Kidney tubule cell (primary cell): Measurements from ENCODE around the gene HHIP.
A peak's percentile ranks its signal among the peaks of the same experiment; 100 is the strongest.

ENCODE experiments used
- DNase-seq: peaks from one replicate; pipeline ENCODE4 v3.0.0-alpha.2; 2018; ENCODE audit warnings: low spot score

Gene HHIP

DNA sequence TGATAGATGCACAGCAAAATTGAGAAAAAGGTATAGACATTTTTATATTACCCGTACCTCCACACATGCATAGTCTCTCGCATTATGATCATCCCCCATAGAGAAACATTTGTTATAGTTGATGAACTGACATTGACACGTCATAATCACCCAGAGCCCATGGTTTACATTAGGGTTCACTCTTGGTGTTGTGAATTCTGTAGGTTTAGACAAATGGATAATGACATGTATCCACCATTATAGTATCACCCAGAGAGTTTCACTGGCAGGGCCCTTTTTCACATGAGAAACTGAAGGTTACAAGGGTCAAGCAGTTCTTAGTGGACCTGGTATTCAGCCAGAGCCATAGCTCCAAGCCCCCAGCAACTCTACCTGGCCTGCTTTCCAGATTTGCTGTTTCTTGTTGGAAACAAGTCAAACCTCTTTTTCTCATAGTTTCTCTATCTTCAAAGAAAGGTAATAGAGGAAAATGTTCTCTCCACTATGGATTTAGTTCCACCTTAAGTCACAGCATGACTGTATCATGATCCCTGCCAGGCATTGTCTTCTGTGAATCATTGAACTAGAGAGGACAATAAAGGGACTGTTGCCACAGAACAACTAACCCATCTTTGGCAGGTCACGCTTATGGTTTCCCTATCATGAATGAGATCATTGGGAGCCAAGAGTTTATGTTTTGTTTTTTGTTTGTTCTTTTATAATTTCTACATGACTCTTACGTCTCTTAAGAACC is 64.0 kb downstream of the HHIP start:
- peak; percentile 97 for DNase-seq

DNA sequence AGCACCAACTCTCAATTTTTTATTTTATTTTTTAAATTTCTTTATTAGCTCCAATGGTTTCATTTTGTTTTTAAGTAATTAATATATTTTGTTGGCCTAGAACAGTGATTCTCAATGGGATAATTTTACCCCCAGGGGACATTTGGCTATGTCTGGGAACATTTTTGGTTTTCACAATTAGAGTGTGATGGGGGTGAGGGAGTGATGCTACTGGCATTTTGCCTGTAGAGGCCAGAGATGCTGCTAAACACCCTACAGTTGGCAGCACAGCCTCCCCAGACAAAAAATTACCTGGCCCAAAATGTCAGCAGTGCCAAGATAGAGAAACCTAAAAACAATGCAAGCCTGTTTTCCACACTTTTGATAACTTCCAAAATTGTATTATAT is 64.6 kb downstream of the HHIP start:
- no peak for DNase-seq

DNA sequence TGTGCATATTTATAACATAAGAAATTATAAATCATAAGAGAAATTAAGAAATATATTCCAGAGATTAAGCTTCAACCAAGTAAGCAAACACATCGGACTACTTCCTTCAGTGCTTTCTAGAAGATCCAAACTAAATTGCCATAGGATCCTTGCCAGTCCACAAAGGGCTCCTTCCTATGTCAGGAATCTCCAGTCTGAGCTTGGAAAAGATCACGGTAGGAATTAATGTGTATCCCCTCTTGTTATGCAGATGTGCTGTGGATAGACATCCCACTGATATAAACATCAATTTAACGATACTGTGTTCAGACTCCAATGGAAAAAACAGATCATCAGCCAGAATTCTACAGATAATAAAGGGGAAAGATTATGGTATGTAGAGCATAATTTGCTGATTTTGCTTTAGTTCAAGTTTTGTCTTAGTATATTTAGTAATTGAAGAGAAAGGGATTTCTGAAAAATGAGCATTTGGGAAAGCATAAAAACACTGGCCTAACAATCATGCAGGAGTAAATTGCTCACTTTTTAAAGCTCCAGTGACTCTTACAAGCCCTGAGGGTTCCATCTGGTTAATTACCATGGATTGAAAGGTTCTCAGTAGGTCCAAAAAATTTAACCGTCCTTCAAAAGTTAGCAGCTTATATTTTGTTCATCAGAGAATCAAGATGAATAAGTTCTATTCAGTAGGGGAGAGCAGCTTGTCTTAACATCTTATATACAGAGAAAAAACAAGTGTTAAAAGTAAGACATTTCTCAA is 65.9 kb downstream of the HHIP start:
- DNase-seq, result peak; percentile 2

DNA sequence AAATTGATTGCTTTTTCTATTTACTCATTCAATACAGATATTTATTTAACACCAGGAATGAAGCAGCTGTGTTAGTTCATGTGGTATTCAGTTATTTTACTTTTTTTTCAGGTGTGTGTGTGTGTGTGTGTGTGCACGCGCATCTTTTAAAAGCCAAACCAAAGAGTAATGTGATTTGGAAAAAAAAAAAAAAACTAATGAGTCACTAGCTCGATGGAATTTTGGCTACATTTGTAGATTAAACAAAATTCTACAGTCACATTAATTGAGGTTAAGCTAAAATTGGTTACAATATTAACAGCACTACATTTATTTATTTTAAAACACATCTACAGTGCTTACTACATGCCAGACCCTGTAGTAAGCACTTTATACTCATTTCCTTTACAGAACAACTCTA is 66.8 kb downstream of the HHIP start:
- peak; percentile 51 for DNase-seq

DNA sequence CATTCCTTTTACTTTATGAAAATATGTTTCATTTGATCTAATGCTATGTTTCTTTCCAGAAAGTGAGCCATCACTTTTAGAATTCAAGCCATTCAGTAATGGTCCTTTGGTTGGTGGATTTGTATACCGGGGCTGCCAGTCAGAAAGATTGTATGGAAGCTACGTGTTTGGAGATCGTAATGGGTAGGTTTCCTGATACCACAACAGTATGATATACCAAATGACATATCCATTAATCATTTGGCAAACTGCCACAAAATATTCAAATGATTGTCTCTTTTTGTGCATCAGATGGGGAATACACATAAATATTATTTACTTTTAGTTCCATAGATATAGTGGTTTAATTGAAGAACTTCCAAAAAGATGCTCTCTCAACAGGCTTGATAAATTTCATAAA is 68.2 kb downstream of the HHIP start:
- DNase-seq, result no peak

DNA sequence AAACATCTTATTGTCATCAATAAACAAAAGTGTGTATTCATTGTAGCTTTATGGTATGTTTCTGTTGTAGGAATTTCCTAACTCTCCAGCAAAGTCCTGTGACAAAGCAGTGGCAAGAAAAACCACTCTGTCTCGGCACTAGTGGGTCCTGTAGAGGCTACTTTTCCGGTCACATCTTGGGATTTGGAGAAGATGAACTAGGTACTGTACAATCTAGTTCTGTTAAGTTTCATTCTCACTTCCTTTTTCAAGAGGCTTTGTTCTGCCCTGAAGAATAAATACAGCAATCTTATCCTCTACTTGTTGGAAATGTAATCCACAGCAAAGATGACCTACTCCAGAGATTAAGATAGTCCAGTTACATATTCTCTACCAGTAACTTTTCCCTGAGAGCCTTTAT is 69.3 kb downstream of the HHIP start:
- DNase-seq, result no peak

DNA sequence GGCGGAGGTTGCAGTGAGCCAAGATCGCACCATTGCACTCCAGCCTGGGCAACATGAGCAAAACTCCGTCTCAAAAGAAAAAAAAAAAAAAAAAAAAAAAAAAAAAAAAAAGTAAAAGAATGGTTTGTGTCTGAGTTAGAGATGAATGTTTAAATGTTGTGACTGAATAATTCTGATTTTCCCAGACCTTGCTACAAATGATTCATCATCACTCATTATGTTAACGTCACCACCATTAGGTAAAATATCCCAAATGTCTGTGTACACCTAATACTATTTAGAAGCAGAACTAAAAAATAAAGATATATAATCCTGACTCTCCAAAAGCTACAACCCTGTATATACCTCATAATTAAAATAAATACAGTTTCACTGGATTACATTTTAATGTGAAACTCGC is 70.8 kb downstream of the HHIP start:
- peak; percentile 59 for DNase-seq

DNA sequence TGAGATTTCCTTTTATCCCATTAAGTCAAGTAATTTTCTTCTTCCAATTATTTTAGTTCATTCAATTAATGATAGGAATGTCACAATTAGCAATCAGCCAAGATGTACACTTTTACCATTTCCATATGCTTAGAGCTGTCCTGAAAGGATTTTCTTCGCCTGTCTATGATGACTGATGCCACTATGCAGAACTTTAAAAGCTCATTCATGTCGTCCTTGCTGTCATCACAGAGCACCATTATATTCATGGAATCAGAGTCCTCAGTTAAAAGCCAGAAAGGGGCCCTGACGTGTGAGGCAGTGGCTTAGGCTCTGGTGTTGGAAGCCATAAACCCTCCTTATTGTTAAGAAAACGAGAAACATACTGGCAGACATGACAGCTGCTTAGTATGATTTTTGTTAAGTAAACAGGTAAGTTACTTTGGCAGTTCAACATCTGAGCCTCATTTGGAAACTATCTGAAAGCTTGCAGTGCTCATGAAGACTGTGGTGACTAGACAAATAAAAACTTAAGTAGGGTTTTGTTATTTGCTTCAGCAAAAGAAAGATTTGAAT is 73.1 kb downstream of the HHIP start:
- DNase-seq, result no peak

DNA sequence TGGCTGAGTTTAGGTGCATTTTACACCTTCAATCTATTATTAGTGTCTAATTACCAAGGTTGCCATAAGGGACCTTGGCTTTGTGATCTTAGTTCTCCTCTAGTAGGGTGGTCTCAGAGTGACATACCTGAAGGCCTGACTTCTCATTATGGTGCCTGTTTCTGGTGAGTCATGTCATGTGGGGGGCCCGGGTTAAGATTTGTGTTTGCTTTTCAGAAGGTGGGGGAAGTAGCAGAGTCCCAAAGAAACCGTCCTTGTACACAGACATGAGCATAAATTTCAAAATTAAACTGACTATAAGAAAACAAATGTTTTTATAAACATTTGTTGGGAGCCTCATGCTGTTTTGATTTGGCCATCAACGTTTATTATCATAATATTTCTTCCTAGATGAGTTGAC is 74.5 kb downstream of the HHIP start:
- no peak for DNase-seq

DNA sequence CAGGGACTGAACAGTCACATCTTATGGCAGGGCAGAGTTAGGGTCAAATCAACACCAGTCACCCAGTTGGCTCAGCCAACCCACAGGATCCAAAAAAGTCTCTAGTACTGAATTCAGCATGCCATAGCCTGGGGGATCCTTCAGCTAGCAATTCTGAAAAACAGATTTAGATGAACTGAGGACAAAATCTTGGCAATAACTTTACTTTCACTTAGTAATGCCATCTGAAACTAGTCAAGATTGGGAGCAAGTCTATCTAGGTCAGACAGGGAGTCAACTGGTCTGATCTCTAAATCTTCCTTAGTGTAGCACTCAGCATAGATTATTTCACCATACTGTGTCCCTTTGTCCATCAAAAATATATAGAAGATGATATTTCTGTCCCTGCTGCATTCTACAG is 76.0 kb downstream of the HHIP start:
- no peak for DNase-seq

DNA sequence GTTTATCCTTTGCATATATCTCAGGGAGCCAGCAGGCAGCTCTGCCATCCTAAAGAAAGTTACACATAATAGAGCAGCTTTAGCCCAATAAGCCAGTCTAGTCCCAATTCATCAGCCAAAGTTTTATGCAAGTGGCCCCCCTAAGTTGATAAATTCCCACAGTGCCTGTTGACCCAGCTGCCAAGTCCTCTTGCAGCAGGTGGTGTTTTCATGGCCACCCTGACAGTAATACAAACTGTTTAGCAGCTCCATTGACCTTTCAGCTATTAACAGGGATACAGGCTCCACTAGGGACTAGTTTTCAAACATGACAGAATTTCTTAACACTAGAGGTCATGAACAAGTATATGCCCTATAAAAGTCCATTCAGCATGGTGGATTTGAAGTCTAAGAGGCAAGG is 77.5 kb downstream of the HHIP start:
- DNase-seq, result no peak

DNA sequence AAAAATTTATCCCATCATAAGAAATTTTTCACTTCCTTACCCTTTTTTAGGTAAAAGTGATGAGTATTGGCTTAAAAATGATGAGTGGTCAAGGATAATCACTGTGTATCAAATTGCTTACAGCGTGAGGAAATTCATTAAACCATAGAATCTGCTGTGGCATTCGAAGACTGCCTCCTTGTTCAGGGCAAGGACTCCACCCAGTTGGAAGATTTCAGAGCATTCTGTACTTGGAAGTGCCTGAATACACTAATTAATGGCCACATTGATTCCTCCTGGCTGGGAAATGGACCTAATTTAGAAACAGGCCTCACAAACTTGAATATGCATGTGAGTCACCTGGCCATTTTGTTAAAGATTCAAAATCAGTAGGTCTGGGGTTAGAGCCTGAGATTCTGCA is 83.2 kb downstream of the HHIP start:
- DNase-seq, result no peak

DNA sequence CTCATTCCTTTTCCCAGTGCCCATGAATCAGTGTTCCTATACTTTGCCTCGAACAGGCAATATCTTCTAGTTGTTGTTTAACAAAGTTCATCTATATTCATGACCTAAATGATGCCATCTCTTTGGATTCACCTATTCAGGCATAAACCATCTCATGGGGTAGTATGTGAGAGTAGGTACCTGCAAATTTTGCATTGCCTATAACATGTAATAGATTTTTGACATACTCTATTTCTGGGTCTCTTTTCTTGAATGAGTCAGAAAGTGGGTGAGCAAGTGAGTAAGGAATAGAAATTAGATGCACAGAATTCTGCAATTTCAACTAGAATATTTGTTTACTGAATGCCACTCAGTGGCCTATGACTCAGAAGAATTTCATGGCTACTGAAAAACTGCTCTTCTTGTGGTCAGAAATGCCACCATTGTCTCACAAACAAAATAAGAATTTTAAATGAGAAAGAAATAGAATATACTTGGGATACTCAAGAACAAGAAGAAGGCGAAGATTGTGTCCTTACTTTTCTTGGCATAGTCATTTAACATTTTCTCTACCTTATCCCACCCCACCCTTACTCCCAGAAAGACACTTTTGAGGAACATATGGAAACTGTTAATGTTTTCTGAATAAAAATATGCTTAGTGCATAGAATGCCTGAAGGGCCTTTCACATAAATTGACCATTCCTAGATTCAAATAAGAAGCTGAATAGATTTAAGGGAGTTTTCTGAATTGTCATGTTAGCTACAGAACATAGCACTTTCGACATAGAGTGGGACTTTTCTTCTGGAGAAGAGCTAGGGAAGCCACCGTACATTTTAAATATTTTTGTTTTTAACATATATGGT is 86.8 kb downstream of the HHIP start:
- DNase-seq, result peak; percentile 51

DNA sequence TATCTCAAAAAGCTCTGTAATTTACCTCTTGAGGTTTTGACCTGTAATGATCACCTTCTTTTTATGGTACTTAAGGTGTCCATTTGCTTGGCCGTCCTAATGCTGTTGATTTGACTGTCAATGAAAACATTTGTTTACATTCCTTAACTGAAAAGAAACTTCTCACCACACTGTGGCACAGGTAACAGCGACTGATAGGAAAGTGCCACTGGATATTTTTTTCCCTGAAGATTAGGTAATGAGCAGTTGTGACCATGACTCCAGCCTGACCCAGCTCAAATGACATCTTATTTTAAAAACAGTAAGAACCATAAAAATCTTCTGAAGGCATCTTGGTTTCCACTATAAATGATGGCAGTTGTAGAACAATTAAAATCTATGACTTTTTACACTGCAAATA is 87.6 kb downstream of the HHIP start:
- no peak for DNase-seq

DNA sequence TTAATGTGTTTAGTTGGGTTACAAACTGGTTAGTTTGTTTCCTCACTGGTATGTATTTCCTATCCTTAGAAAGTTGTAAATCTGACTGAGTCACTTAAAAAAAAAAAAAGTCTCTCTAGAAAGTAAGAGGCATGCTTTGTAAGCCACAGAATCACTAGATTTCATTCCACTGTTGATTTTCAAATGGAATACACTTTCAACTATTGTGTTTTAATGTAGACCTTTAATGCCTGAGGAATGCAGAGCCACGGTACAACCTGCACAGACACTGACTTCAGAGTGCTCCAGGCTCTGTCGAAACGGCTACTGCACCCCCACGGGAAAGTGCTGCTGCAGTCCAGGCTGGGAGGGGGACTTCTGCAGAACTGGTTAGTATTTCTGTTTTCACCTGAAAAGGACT is 88.6 kb downstream of the HHIP start:
- DNase-seq, result peak; percentile 79

DNA sequence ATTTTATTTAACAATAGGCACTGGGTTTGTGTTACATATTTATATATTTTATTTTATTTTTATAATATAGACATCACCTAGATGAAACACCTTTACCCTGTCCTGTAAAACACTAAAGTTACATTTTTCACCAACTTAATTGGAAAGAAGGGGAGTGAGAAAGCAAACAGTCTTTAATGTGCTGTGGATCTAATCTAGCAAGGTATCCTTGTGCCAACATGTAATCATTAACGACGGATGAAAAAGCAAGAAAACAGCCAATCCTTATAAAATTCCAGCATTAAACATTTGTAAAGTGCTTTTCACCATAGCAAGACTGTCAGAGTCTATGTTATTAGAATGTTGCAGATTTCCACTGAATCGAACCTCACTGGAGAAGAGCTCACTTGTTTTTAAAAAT is 92.7 kb downstream of the HHIP start:
- no peak for DNase-seq

DNA sequence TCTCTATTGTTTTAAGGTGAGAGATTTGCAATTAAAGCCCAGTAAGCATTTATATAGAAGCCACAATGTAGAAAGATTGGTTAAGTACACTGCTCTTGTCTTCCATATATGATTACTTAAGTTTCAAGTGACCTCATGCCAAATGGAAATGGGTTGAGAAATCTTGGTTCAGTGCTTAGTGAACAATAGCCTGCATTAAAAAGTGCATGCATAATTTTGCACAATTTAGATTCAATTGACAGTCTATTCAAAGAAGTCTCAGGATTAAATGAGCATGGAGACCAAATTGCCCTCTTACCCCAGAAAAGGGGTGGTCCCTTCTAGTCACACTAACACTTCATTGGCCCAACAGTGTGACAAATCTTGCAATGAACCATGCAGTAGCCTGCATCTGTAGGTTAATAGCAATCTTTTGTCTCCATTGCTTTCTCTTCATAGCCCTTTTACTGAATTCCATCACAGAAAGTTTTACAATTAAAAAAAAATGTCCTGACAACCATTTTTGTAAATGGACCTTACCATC is 93.6 kb downstream of the HHIP start:
- DNase-seq, result no peak

DNA sequence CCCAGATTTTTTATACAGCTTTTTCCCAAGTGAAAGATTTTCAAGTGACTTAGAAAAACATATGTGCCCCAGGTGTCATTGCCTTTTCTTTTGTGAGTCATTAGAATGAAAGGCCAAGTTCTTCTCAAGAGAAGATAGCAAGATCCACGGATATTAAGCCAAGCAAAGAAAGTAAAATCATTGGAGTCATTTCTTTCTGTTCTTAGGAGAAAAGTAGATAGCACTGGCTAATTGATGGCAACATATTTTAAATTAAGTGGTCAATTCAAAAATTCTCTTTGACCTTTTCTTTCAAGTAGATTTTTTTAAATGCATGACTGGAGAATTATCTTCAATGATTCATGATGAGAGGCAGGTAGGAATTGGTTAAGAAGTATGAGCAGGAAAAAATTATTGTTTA is 94.4 kb downstream of the HHIP start:
- peak; percentile 37 for DNase-seq

DNA sequence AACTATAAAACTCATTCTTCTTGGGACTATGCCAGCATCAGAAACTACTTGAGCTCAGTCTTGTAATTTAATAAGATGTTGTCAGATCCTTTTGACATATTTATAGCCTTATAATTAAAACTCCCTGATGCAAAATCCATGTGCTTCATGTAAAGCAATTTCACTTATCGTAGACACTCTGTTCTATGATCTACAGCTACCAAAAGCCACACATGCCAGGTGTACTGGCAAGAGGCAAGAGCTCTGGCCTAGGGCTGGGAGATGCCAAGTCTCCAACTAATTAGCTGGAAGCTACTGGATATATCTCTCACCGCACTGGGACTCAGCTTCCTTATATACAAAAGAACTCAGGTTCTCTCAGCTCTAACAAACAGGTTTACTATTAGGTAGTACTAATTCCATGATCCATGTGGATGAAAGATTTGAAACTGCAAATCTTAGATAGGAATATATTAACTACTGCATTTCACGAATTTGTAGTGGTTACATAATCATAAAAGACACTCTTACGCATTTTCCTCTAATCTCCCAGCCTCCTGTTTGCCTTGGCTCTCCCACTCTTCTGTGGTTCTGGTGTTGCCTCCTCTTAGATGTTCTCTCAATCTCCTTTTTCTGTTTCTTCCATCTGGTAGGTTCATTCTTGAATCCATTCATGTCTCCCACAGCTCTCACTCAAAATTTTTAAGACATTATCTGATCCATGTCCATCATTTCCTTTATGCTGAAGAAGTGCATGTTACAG is 103.0 kb downstream of the HHIP start:
- no peak for DNase-seq

DNA sequence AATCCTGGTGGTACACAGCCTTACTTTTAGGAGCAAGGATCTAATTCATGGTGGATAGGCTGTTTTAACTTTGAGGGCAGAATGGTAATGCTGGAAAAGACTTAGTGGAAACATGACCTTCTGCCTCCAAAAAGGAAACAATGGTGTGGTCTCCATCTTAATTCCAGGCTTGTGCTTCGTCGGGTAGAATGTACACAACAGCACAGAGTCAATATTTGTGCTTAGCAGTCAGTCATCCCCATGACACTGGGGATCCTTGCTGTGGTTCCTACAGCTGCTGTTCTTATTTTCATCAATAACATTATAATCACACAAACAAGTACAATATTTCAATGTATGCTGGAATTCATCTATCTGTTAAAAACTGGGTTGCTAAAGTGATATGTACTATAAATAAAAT is 104.4 kb downstream of the HHIP start:
- no peak for DNase-seq

DNA sequence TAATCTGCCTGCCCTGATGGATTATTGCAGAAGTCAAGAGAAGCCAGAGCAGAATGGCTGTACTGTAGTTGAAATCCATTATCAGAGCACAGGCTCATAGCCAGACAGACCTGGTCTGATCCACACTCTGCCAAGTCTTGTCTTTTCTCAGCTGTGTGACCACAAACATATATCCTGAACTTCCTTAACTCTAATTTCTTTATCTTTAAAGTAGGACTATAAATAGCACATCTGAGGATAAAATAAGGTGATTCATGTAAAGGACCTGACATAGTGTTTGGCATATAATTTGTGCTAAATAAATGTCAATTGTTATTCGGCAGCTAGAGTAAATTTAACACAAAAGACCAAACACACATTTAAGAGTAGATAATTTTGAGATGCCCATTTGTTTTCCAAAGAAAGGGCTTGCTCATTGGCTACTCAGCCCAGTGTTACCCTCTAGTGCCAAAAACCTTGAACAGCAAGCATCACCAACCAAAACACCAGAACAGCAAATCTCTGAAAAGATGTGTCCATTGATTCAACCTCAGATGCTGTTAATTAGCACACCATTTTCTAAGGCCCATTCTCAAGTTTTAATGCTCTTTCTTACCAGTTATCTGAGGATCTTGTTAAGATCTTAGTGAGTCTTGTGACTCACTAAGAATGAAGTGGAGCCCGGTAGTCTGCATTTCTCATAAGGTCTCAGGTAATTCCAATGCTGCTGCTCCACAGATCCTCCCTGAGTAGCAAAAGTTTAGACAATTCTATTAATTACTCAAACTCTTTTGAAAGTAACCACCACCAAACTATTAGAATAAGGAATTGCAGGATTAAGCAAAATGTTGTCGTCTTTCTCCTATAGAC is 108.8 kb downstream of the HHIP start:
- DNase-seq, result peak; percentile 42
